ENCODE results near the gene ZNF365.

- TF ChIP-seq CTCF (IDR thresholded peaks at IDR 0.05) (no peak), POLR2A (IDR thresholded peaks at IDR 0.05) (no peak)
Observed at GRCh38 chr10:62384447-62385081, 10.4 kb downstream of the ZNF365 start.
